Measurements from ENCODE around the gene FOSB. TPM values are rescaled to one million over a fixed set of nuclear protein-coding genes. Genes with fewer than 3 reads are reported as not detected.
A peak's percentile ranks its signal among the peaks of the same experiment; 100 is the strongest.

The FOSB gene
- total RNA-seq, 1 donor from 2014 or later, result 20.6 TPM

DNA sequence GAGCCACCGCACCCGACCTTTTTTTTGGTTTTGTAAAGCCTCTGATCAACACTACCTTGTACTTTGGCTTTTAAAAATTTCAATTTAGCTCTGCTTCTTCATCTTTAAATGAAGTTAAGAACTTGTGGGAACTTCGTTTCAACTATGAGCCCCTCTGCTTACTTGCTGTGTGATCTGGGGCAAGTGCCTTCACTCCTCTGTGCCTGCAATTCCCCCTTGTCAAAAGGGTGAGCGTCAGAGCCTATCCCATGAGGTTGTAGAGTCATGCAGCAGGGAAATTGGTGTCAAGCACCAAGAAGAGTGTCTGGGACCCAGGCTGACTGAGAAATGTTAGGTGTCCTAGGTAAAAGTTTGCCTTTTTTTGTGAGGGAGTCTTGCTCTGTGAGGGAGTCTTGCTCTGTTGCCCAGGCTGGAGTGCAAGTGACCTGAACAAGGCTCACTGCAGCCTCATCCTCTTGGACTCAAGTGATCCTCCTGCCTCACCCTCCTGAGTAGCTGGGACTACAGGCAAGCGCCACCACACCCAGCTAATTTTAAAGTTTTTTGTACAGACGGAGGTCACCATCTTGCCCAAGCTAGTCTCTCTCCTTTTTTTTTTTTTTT, 45.2 kb downstream of the FOSB start:
- Histone ChIP-seq H3K27me3 (no peaks in the 10 kb centered on the region), H3K4me1 (peaks cover 75% of the 10 kb centered on the region), H3K9me3 (no peaks in the 10 kb centered on the region), H3K4me3 (no peak overlapping the region), H3K27ac (no peak overlapping the region), H3K36me3 (peaks cover 0 to 4% of the 10 kb centered on the region in 2 donors)
- TF ChIP-seq POLR2A (IDR thresholded peaks at IDR 0.05) (no peak), CTCF (IDR thresholded peaks at IDR 0.05) (no peak), POLR2AphosphoS5 (IDR thresholded peaks at IDR 0.05; ENCODE audit: insufficient read depth in 1 of 2, low read depth in 1 of 2) (no peak)
- intact Hi-C loops (cut with DNase I), result no loop called here
- DNase-seq (ENCODE audit: extremely low spot score in 2 of 2), result no peak

GRCh38 chr19:45514376-45515051, 46.7 kb downstream of the FOSB start:
- DNase-seq (ENCODE audit: extremely low spot score in 2 of 2), result no peak
- Histone ChIP-seq H3K36me3 (peaks cover 0 to 19% of the 10 kb centered on the region in 2 donors), H3K4me1 (peaks cover 60% of the 10 kb centered on the region), H3K27me3 (no peaks in the 10 kb centered on the region), H3K9me3 (no peaks in the 10 kb centered on the region), H3K27ac (peak overlapping the region; percentile 68), H3K4me3 (no peak overlapping the region)
- TF ChIP-seq POLR2A (IDR thresholded peaks at IDR 0.05), result no peak
- no peak for TF ChIP-seq CTCF (IDR thresholded peaks at IDR 0.05)
- TF ChIP-seq POLR2AphosphoS5 (IDR thresholded peaks at IDR 0.05; ENCODE audit: insufficient read depth in 1 of 2, low read depth in 1 of 2), result no peak
- intact Hi-C loops (cut with DNase I), result no loop called here

DNA sequence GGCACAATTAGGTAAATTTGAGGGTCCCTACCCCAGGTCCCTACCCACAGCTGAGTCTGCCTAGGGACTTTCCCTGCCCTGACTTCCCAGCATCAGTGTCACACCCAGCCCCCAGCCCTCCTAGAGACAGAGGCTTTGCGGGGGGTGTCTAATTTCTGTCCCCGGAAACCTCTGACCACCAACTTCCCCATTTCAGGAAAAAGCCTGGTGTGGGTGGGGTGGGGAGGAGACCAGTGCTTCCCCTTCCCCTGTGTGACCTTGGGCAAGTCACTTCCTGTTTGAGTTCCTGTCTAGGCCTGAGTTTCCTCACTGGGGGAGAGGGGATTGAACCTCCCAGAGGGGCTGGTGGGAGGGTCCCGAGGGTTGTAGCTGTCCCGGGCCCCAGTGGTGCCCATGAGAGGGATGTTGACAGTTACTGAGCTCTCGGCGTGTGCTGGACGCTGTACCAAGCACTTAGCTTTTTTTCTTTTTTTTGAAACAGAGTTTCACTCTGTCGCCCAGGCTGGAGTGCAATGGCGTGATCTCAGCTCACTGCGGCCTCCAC, 47.4 kb downstream of the FOSB start:
- Histone ChIP-seq H3K4me3 (no peak overlapping the region), H3K27ac (peak overlapping the region; percentile 68), H3K9me3 (no peaks in the 10 kb centered on the region), H3K36me3 (peaks cover 0 to 23% of the 10 kb centered on the region in 2 donors), H3K4me1 (peaks cover 54% of the 10 kb centered on the region), H3K27me3 (no peaks in the 10 kb centered on the region)
- TF ChIP-seq POLR2A (IDR thresholded peaks at IDR 0.05) (no peak), CTCF (IDR thresholded peaks at IDR 0.05) (no peak), POLR2AphosphoS5 (IDR thresholded peaks at IDR 0.05; ENCODE audit: insufficient read depth in 1 of 2, low read depth in 1 of 2) (no peak)
- intact Hi-C loops (cut with DNase I), result no loop called here
- no peak for DNase-seq (ENCODE audit: extremely low spot score in 2 of 2)

- intact Hi-C loops (cut with DNase I), result no loop called here
- no peaks in the 10 kb centered on the region for H3K9me3 ChIP-seq
- H3K4me1 ChIP-seq, result peaks cover 50% of the 10 kb centered on the region
- TF ChIP-seq POLR2A (IDR thresholded peaks at IDR 0.05) (no peak), POLR2AphosphoS5 (IDR thresholded peaks at IDR 0.05; ENCODE audit: insufficient read depth in 1 of 2, low read depth in 1 of 2) (no peak), CTCF (IDR thresholded peaks at IDR 0.05) (no peak)
- H3K27ac ChIP-seq, result peak overlapping the region; percentile 68
- no peak overlapping the region for H3K4me3 ChIP-seq
- H3K36me3 ChIP-seq, result peaks cover 0 to 27% of the 10 kb centered on the region in 2 donors
- no peaks in the 10 kb centered on the region for H3K27me3 ChIP-seq
- no peak for DNase-seq (ENCODE audit: extremely low spot score in 2 of 2)
These were observed 48.1 kb downstream of the FOSB start for GRCh38 chr19:45515807-45516401.
